HEK293 (cell line): Measurements from ENCODE around the gene FIP1L1.

ENCODE experiments used
- CTCF ChIP-seq: fragments of 450-650 bp; formaldehyde crosslinking; IDR thresholded peaks from 2 replicates; pipeline ENCODE4 v1.5.1; 2016; ENCODE audit warnings: missing biosample characterization, missing genetic modification characterization
- SETDB1 ChIP-seq: IDR thresholded peaks from one replicate; pipeline ENCODE4 v1.6.1; 2017; ENCODE audit warnings: mild to moderate bottlenecking, low read length, moderate library complexity, mixed read lengths; ENCODE audit not compliant: insufficient read length
- ZBTB48 ChIP-seq: fragments of 450-650 bp; formaldehyde crosslinking; IDR thresholded peaks from 2 replicates; pipeline ENCODE4 v1.5.1; 2016; ENCODE audit warnings: missing biosample characterization, missing genetic modification characterization
- ZNF626 ChIP-seq: fragments of 450-650 bp; sonication (Bioruptor Pico); formaldehyde crosslinking; IDR thresholded peaks from 2 replicates; pipeline ENCODE4 v1.5.1; 2018; ENCODE audit warnings: missing biosample characterization, missing genetic modification characterization, inconsistent platforms

- TF ChIP-seq CTCF (no peak), SETDB1 (no peak), ZNF626 (tag by site-specific recombination) (no peak), ZBTB48 (tag by site-specific recombination) (no peak)
These were observed 108.2 kb downstream of the FIP1L1 start for GRCh38 chr4:53485658-53486040.
